HepG2 (cell line): Measurements from ENCODE around the gene TTBK1. TPM values are rescaled to one million over a fixed set of nuclear protein-coding genes. Genes with fewer than 3 reads are reported as not detected.

ENCODE experiments used
- AFF4 ChIP-seq: sonication (generic); formaldehyde crosslinking; IDR thresholded peaks from 2 replicates; pipeline ENCODE4 v1.4.0; 2020; ENCODE audit warnings: missing genetic modification reagents
- ATF5 ChIP-seq: sonication (generic); formaldehyde crosslinking; IDR thresholded peaks from 2 replicates; pipeline ENCODE4 v1.4.0; 2020; ENCODE audit warnings: mild to moderate bottlenecking, low read depth, missing genetic modification reagents
- ATM ChIP-seq: fragments of 450-650 bp; IDR thresholded peaks from 2 replicates; pipeline ENCODE4 v1.7.1; 2017; ENCODE audit warnings: mild to moderate bottlenecking, borderline replicate concordance
- GATAD1 ChIP-seq: IDR thresholded peaks from 2 replicates; pipeline ENCODE4 v1.6.1; 2016; ENCODE audit warnings: missing genetic modification reagents, missing compliant biosample characterization
- LRRFIP1 ChIP-seq: sonication (generic); formaldehyde crosslinking; conservative IDR thresholded peaks from 2 replicates; pipeline ENCODE4 v1.4.0; 2020; ENCODE audit warnings: missing genetic modification reagents
- NCOA1 ChIP-seq: sonication (generic); formaldehyde crosslinking; IDR thresholded peaks from 2 replicates; pipeline ENCODE4 v1.9.0; 2021; ENCODE audit warnings: missing genetic modification reagents
- NR2C2 ChIP-seq: sonication (generic); formaldehyde crosslinking; IDR thresholded peaks from 2 replicates; pipeline ENCODE4 v1.4.0; 2020; ENCODE audit warnings: missing genetic modification reagents, mild to moderate bottlenecking, moderate library complexity, borderline replicate concordance
- PBX2 ChIP-seq: IDR thresholded peaks from 2 replicates; pipeline ENCODE4 v1.6.1; 2016; ENCODE audit warnings: control low read depth
- RFXANK ChIP-seq: IDR thresholded peaks from 2 replicates; pipeline ENCODE4 v1.6.1; 2016
- SOX13 ChIP-seq, 3 experiments: fragments of 450-650 bp in 1 of 3; sonication (generic) in 1 of 3; formaldehyde crosslinking in 1 of 3; IDR thresholded peaks in 2 of 3; conservative IDR thresholded peaks in 1 of 3; 2 replicates each; pipeline versions ENCODE4 v1.5.0 to v1.6.1; 2016 to 2020; ENCODE audit warnings: antibody characterized with exemption in 1 of 3, mild to moderate bottlenecking in 1 of 3, missing compliant biosample characterization in 1 of 3, missing genetic modification reagents in 1 of 3, moderate library complexity in 1 of 3
- ZBTB21 ChIP-seq: sonication (generic); formaldehyde crosslinking; IDR thresholded peaks from 2 replicates; pipeline ENCODE4 v1.4.0; 2020; ENCODE audit warnings: missing genetic modification reagents
- ZMAT5 ChIP-seq: sonication (generic); formaldehyde crosslinking; IDR thresholded peaks from 2 replicates; pipeline ENCODE4 v1.5.0; 2020; ENCODE audit warnings: mild to moderate bottlenecking, low read depth, missing genetic modification reagents, borderline replicate concordance
- ZNF253 ChIP-seq: sonication (generic); formaldehyde crosslinking; IDR thresholded peaks from 2 replicates; pipeline ENCODE4 v1.8.0; 2022; ENCODE audit warnings: mild to moderate bottlenecking, missing genetic modification reagents, borderline replicate concordance
- ZNF513 ChIP-seq: sonication (generic); formaldehyde crosslinking; conservative IDR thresholded peaks from 2 replicates; pipeline ENCODE4 v1.5.0; 2020; ENCODE audit warnings: missing genetic modification reagents
- ZNF543 ChIP-seq: sonication (generic); formaldehyde crosslinking; IDR thresholded peaks from 2 replicates; pipeline ENCODE4 v1.4.0; 2020; ENCODE audit warnings: mild to moderate bottlenecking, missing genetic modification reagents
- ZNF879 ChIP-seq: sonication (generic); formaldehyde crosslinking; IDR thresholded peaks from 2 replicates; pipeline ENCODE4 v1.8.1; 2023; ENCODE audit warnings: missing genetic modification reagents
- ZSCAN31 ChIP-seq: sonication (generic); formaldehyde crosslinking; IDR thresholded peaks from 2 replicates; pipeline ENCODE4 v1.5.0; 2020; ENCODE audit warnings: low read depth, mild to moderate bottlenecking, missing genetic modification reagents
- polyA plus RNA-seq, 8 experiments: library from polyadenylated mRNA; depleted of rRNA in 3 of 8; stranded (reverse) in 7 of 8; unstranded in 1 of 8; fragments of >200 nt; fragmentation: Illumina TruSeq in 4 of 8; extraction: Trizol in 4 of 8; gene quantifications; 2 replicates each; pipeline versions ENCODE4 v1.2.1 to v1.2.3, GENCODE V29; 2011 to 2016; ENCODE audit warnings: low read depth in 4 of 8, missing spikeins in 1 of 8, mixed read lengths in 1 of 8; ENCODE audit not compliant: insufficient read depth in 1 of 8
- total RNA-seq, 5 experiments: library from RNA; depleted of rRNA; stranded (reverse); fragments of >200 nt; fragmentation: Illumina TruSeq; extraction: Trizol; gene quantifications; 2 replicates each; pipeline ENCODE4 v1.2.3, GENCODE V29; 2016; ENCODE audit warnings: low read depth in 1 of 5

TTBK1 gene
- total and polyA plus RNA-seq, 2 of the 13 experiments (the other 11 are each of a cell fraction or from before 2014, with no cell fraction given) = 0.24 to 0.33 TPM

- no peak for TF ChIP-seq PBX2 (CRISPR knock-in tag)
- no peak for TF ChIP-seq GATAD1 (CRISPR knock-in tag)
- 0 out of 2 replicates have a peak, but pooled peaks have one; percentile 48 for TF ChIP-seq NR2C2
- TF ChIP-seq SOX13 (IDR thresholded peaks at IDR 0.05) = 0 out of 2 replicates have a peak, but pooled peaks have one; percentile 32
- TF ChIP-seq SOX13 (CRISPR knock-in tag; conservative IDR thresholded peaks at IDR 0.05 in 1 of 2, IDR thresholded peaks at IDR 0.05 in 1 of 2) = peak in 1 of 2 experiments; percentile 80; a peak in 2 of 4 replicates
- TF ChIP-seq ZNF513 (CRISPR knock-in tag) = no peak
- no peak for TF ChIP-seq ZNF879 (CRISPR knock-in tag)
- TF ChIP-seq ZNF543 = no peak
- TF ChIP-seq NCOA1 = 0 out of 2 replicates have a peak, but pooled peaks have one; percentile 70
- peak; percentile 45; the same call in 1 of the 2 replicates for TF ChIP-seq ZBTB21
- 0 out of 2 replicates have a peak, but pooled peaks have one; percentile 34 for TF ChIP-seq AFF4 (CRISPR knock-in tag)
- no peak for TF ChIP-seq LRRFIP1 (CRISPR knock-in tag)
- peak; percentile 46; the same call in 1 of the 2 replicates for TF ChIP-seq ZNF253 (CRISPR knock-in tag)
- peak; percentile 31; the same call in 1 of the 2 replicates for TF ChIP-seq ZSCAN31 (CRISPR knock-in tag)
- TF ChIP-seq ZMAT5 (CRISPR knock-in tag) = no peak
- no peak for TF ChIP-seq ATF5 (CRISPR knock-in tag)
- TF ChIP-seq RFXANK (CRISPR knock-in tag) = no peak
- no peak for TF ChIP-seq ATM
Measured at GRCh38 chr6:43290905-43291355, 47.6 kb downstream of the TTBK1 start (continued).
